PC-9 (cell line): ENCODE data around the gene INHA. TPM values are rescaled to one million over a fixed set of nuclear protein-coding genes. Genes with fewer than 3 reads are reported as not detected.

ENCODE experiments used
- BruUV-seq: library from RNA; stranded (reverse); fragments of 400-500 nt; replicated peaks from 2 replicates; lab custom pipeline; 2021; lab: Mats Ljungman, UMichigan
- CTCF ChIA-PET: fragments of 300-600 bp; sonication (Branson Sonifier 250); formaldehyde crosslinking; loops from one replicate; lab custom pipeline; 2022; ENCODE audit warnings: antibody characterized with exemption; lab: Charles Lee
- POLR2A ChIA-PET: fragments of 300-600 bp; sonication (Branson Sonifier 250); formaldehyde crosslinking; loops from one replicate; lab custom pipeline; 2022; ENCODE audit warnings: antibody characterized with exemption; ENCODE audit not compliant: unreplicated experiment; lab: Charles Lee
- DNase-seq, 2 experiments: peaks; one replicate each; pipeline versions ENCODE4 v3.0.0 to v3.0.0-alpha.2; 2015 to 2022; ENCODE audit warnings: mixed read lengths in 1 of 2
- H2AFZ ChIP-seq: fragments of 200-600 bp; sonication (generic); 2 replicates; pipeline ENCODE4 v1.8.1; 2017; ENCODE audit warnings: antibody characterized with exemption
- H3F3A ChIP-seq: fragments of 200-600 bp; sonication (generic); 2 replicates; pipeline ENCODE4 v1.8.1; 2017; ENCODE audit warnings: antibody characterized with exemption, mild to moderate bottlenecking, low read depth; ENCODE audit not compliant: insufficient read depth
- H3K27ac ChIP-seq: fragments of 200-600 bp; sonication (generic); 2 replicates; pipeline ENCODE4 v1.6.1; 2016; ENCODE audit warnings: mixed run types
- H3K27me3 ChIP-seq: fragments of 200-600 bp; sonication (generic); 2 replicates; pipeline ENCODE4 v1.6.1; 2016; ENCODE audit warnings: low read depth, mixed run types; ENCODE audit not compliant: insufficient read depth
- H3K36me3 ChIP-seq: fragments of 200-600 bp; sonication (generic); 2 replicates; pipeline ENCODE4 v1.6.1; 2016; ENCODE audit warnings: low read depth, mixed run types
- H3K4me1 ChIP-seq: fragments of 200-600 bp; sonication (generic); replicated peaks from 2 replicates; pipeline ENCODE4 v1.6.1; 2016; ENCODE audit warnings: mixed run types; ENCODE audit not compliant: insufficient read depth
- H3K4me2 ChIP-seq: fragments of 200-600 bp; sonication (generic); 2 replicates; pipeline ENCODE4 v1.6.1; 2017; ENCODE audit warnings: mixed run types
- H3K4me3 ChIP-seq: fragments of 200-600 bp; sonication (generic); 2 replicates; pipeline ENCODE4 v1.6.1; 2016; ENCODE audit warnings: mixed run types
- H3K79me2 ChIP-seq: fragments of 200-600 bp; sonication (generic); 2 replicates; pipeline ENCODE4 v1.6.1; 2017; ENCODE audit warnings: low read depth, mixed run types
- H3K9me2 ChIP-seq: fragments of 200-600 bp; sonication (generic); 2 replicates; pipeline ENCODE4 v1.8.1; 2017; ENCODE audit warnings: mild to moderate bottlenecking; ENCODE audit not compliant: insufficient read depth
- H3K9me3 ChIP-seq: fragments of 200-600 bp; sonication (generic); 2 replicates; pipeline ENCODE4 v1.8.1; 2016; ENCODE audit warnings: low read depth; ENCODE audit not compliant: insufficient read depth
- H4K20me1 ChIP-seq: fragments of 200-600 bp; sonication (generic); 2 replicates; pipeline ENCODE4 v1.8.1; 2017; ENCODE audit not compliant: insufficient read depth
- EZH2 ChIP-seq: fragments of 200-600 bp; sonication (generic); IDR thresholded peaks from 2 replicates; pipeline ENCODE4 v1.8.0; 2017; ENCODE audit warnings: antibody characterized with exemption, low read depth
- intact Hi-C: fragments of 100-400 bp; cut with micrococcal nuclease; formaldehyde crosslinking; loops from one replicate; pipeline ENCODE4 v1.10.0; 2022; ENCODE audit not compliant: unreplicated experiment
- total RNA-seq: library from RNA; stranded (reverse); gene quantifications from 2 replicates; pipeline ENCODE4 v1.2.3, GENCODE V29; 2021
- TF ChIP-seq, protein P1 (sequence below): fragments of 200-600 bp; sonication (generic); conservative IDR thresholded peaks from 2 replicates; pipeline ENCODE4 v1.6.1; 2017; ENCODE audit warnings: mixed run types, antibody characterized with exemption, mild to moderate bottlenecking, moderate library complexity

Gene INHA
- total RNA-seq, 1 experiment from 2014 or later, result 5.2 TPM

DNA sequence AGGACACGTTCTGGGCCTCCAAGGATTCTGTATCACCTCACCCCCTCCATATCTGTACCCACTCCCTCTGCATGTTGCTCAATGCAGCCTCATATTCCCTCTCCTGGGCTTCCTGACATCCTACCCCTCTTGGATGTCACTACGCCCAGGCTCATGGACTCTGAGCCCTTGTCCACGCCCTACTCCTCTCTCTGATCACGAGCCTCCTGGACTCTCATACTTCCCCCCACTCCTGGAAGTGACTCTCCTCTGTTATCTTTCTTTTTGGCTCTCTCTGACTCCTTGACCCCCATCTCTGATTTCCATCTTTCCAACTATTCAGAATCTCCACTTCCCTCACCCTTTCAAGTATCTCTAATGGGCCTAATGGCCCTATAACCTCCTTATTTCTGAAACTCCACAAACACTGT lies 26.2 kb upstream of the INHA start:
- no peaks in the 10 kb centered on the region for H3K27me3 ChIP-seq
- H3K9me2 ChIP-seq, result no peaks in the 10 kb centered on the region
- no peak overlapping the region for H3K4me2 ChIP-seq
- H2AFZ ChIP-seq, result no peak overlapping the region
- peaks cover 11% of the 10 kb centered on the region; the same call in 1 of the 2 replicates for H3F3A ChIP-seq
- POLR2A ChIA-PET, result no interaction called here
- H3K9me3 ChIP-seq, result no peaks in the 10 kb centered on the region
- no peak overlapping the region for H3K27ac ChIP-seq
- peaks cover 6% of the 10 kb centered on the region for H4K20me1 ChIP-seq
- BruUV-seq, result no TSS peak
- H3K4me1 ChIP-seq, result no peaks in the 10 kb centered on the region; the same call in 1 of the 2 replicates
- H3K79me2 ChIP-seq, result peaks cover 17% of the 10 kb centered on the region
- H3K36me3 ChIP-seq, result peaks cover 6% of the 10 kb centered on the region
- no peak for DNase-seq
- CTCF ChIA-PET, result no interaction called here
- TF ChIP-seq, protein P1, sequence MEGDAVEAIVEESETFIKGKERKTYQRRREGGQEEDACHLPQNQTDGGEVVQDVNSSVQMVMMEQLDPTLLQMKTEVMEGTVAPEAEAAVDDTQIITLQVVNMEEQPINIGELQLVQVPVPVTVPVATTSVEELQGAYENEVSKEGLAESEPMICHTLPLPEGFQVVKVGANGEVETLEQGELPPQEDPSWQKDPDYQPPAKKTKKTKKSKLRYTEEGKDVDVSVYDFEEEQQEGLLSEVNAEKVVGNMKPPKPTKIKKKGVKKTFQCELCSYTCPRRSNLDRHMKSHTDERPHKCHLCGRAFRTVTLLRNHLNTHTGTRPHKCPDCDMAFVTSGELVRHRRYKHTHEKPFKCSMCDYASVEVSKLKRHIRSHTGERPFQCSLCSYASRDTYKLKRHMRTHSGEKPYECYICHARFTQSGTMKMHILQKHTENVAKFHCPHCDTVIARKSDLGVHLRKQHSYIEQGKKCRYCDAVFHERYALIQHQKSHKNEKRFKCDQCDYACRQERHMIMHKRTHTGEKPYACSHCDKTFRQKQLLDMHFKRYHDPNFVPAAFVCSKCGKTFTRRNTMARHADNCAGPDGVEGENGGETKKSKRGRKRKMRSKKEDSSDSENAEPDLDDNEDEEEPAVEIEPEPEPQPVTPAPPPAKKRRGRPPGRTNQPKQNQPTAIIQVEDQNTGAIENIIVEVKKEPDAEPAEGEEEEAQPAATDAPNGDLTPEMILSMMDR, result no peak
- no peak for TF ChIP-seq EZH2
- intact Hi-C loops, result no loop called here
- no peak overlapping the region for H3K4me3 ChIP-seq

DNA sequence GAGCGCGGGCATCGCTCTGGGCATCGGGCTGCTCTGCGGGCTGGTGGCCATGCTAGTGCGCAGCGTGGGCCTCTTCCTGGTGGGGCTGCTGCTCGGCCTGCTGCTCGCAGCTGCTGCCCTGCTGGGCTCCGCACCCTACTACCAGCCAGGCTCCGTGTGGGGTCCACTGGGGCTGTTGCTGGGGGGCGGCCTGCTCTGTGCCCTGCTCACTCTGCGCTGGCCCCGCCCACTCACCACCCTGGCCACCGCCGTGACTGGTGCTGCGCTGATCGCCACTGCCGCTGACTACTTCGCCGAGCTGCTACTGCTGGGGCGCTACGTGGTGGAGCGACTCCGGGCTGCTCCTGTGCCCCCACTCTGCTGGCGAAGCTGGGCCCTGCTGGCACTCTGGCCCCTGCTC lies 24.5 kb upstream of the INHA start:
- DNase-seq, result no peak
- POLR2A ChIA-PET, result no interaction called here
- Histone ChIP-seq H3K9me2 (no peaks in the 10 kb centered on the region), H3K4me3 (no peak overlapping the region), H3K4me1 (no peaks in the 10 kb centered on the region), H4K20me1 (no peaks in the 10 kb centered on the region), H3F3A (peaks cover 3% of the 10 kb centered on the region; the same call in 1 of the 2 replicates), H3K27me3 (no peaks in the 10 kb centered on the region), H2AFZ (no peak overlapping the region), H3K36me3 (no peaks in the 10 kb centered on the region), H3K4me2 (no peak overlapping the region), H3K79me2 (peaks cover 2% of the 10 kb centered on the region; the same call in 1 of the 2 replicates), H3K27ac (no peak overlapping the region), H3K9me3 (no peaks in the 10 kb centered on the region)
- CTCF ChIA-PET, result no interaction called here
- no TSS peak for BruUV-seq
- TF ChIP-seq EZH2, result no peak
- TF ChIP-seq, protein P1, result no peak
- intact Hi-C loops, result no loop called here

DNA sequence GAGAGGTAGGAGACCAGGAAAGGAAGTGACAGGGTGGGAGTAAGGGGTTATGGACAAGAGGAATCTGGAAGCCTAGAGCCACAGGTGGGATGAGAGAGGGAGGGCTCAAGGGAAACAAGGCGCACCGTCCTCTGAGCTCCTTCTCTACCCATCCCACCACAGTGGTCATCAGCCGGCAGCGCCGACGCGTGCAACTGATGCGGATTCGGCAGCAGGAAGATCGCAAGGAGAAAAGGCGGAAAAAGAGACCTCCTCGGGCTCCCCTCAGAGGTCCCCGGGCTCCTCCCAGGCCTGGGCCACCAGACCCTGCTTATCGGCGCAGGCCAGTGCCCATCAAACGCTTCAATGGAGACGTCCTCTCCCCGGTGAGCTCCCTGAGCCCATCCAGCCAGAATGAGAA lies 23.1 kb upstream of the INHA start:
- H3K27me3 ChIP-seq, result no peaks in the 10 kb centered on the region
- no peaks in the 10 kb centered on the region for H3K4me1 ChIP-seq
- no peaks in the 10 kb centered on the region for H3K9me2 ChIP-seq
- no peak overlapping the region for H3K4me3 ChIP-seq
- intact Hi-C loops, result no loop called here
- H3K79me2 ChIP-seq, result no peaks in the 10 kb centered on the region
- no peak overlapping the region for H3K4me2 ChIP-seq
- TF ChIP-seq, protein P1, result no peak
- TF ChIP-seq EZH2, result no peak
- H3K9me3 ChIP-seq, result no peaks in the 10 kb centered on the region
- no peak overlapping the region for H3K27ac ChIP-seq
- ChIA-PET CTCF (no interaction called here), POLR2A (interaction anchor here (0.6 kb wide), 2 partner anchors 244 to 296 kb away, joined by 3 to 8 read pairs; partner anchors contain the start of gene TUBA4B)
- no peaks in the 10 kb centered on the region for H3K36me3 ChIP-seq
- no peak overlapping the region for H2AFZ ChIP-seq
- no TSS peak for BruUV-seq
- DNase-seq, result no peak
- H4K20me1 ChIP-seq, result no peaks in the 10 kb centered on the region
- H3F3A ChIP-seq, result no peaks in the 10 kb centered on the region
